CD4-positive, alpha-beta T cell treated with Interleukin-1 beta for 1 hour (primary cell): ENCODE measurements around the gene JAKMIP1.

Experiments used
- DNase-seq, 2 donors: peaks; one replicate each; pipeline ENCODE4 v3.0.0-alpha.2; 2020 to 2022

JAKMIP1 gene

DNA sequence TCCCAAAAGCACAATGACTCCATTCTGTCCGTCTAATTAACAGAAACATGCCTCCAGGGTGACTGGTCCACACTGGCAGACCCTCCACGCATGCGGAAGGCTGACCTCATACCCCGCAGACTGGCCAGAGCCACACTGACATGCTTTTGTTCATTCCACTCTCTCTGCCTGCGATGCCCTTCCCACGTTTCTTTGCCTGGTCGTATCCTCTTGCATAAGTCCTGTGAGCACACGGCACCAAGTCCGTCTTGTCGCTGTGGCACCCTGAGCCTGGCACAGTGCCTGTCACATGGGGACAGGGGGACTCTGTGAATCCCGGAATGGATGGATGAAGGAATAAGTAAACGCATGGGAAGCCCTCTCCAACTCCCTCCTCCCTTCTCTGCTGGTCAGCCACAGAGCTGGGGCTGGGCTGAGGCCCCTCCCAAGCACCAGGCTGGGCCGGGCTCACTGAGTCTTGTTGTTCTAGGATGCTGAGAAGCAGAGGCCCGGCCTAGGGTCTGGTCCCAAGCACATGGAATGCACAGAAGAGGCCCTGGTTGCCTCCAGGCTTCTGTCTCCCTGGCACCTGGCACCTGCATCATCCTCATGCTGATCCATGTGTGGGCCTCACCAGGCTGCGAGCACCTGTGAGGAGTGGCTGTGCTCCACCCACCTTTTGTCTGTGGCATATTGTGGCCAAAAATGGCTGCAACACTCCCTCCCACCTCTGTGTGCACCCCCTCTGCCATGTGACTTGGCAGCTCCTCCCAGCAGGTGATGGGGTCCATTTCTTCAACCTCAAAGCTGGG, 143.2 kb downstream of the JAKMIP1 start:
- no peak for DNase-seq

DNA sequence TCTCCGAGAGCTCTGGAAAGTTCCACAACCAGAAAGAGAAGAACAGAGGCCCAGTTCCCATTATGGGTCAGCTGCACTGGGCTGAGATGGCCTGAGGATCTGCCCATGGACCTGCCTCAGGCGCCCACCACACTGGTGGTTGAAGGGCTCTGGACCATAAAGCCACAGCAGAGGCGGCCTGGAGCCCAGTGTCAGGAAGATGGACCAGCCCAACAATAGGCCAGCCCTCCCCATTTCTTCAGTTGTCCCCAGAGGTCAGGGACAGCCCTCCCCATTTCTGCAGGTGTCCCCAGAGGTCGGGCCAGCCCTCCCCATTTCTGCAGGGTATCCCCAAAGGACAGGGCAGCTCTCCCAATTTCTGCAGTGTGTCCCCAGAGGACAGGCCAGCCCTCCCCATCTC, 144.9 kb downstream of the JAKMIP1 start:
- no peak for DNase-seq

- DNase-seq, result no peak
These were observed 145.3 kb downstream of the JAKMIP1 start for GRCh38 chr4:6055030-6055429.

DNA sequence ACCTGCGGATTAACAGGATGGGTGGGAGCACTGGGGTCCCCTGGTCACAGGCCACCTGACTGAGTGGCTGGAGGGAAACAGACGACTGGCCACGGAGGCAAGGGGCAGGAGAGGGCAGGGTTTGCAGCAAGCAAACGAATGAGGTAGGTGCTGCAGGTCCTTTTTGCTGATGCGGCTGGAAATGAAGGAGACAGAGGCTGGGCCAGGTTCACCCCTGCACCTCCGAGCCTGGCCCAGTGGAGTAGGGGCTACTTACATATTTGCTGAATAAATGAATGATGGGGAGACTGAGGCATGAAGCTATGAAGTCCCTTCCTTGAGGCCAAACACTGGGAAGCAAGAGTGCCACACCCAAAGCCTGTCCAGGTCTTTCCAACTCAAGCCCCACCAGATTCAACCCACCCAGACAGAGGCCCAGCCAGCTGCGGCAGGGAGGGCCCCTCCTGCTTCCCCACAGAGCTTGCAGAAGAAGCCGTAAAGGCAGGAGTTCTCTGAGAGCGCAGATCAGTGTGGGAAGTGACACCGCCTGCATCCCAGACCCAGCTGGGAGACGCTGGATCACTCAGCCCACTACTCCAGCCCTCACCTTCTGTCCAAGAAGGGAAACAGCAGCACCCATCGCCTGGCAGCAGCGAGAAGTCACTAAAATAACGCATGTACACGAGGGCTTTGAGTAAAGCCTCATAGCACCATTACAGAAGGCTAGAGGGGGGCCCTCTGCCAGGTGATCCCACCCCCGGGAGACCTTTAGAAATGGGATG, 146.0 kb downstream of the JAKMIP1 start:
- DNase-seq, result no peak

DNA sequence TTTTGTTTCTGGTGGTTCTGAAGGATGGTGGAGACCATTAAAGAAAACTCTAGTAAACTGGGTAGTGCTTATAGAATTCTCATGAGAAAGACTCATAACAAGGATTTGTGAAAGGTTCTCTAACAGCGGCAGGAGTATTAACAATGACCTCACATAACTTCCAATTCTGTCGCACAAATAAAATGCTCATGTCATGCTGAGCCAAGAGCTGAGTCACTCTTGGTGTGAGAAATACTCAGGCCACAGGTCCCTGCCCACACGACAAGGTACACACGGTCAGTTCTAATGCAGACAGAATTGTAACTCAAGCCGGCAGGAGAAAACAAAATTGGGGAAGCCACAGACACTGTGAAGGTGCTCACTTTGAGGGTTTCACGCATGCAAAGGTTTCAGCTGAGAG, 147.7 kb downstream of the JAKMIP1 start:
- DNase-seq, result no peak

DNA sequence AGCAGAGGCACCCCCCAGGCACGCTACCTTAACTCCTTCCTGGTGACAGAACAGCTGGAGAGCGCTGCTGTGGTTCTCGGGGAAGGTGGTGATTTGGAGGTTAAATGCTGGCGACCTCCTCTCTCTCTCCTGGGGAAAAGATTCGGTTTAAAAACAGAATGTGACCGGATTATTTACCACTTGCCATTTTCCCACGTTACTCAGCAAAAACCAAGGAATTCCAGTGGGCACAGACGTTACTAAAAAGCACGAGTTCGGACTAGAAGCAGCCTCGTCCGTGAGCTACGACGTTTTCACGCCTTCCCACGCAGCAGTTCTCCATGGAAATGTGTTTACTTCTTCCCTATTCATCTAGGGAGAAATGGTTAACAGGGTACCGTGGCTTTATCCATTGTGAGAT, 149.8 kb downstream of the JAKMIP1 start:
- no peak for DNase-seq

GRCh38 chr4:6049985-6050384, 150.4 kb downstream of the JAKMIP1 start:
- DNase-seq, result no peak

GRCh38 chr4:6049278-6049677, 151.1 kb downstream of the JAKMIP1 start:
- no peak for DNase-seq

DNA sequence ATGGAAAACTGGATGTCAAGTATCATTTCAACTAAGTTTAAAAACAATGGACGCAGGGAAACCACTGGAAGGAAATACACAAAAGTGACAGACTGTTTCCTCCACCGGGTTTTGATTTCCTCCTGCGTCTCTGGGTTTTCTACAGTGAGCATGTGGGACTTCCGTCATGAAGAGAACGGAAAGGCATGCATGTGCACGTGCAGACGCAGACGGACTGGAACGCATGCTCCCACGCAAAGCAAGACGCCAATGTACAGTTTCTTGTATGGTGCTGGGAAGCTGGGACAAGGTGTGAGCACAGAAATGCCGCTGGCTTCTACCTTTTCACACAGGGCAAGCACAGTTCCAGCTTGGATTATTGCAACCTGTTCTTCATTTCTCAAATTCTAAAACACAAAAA, 151.8 kb downstream of the JAKMIP1 start:
- no peak for DNase-seq

- DNase-seq, result no peak
These were observed 153.1 kb downstream of the JAKMIP1 start for GRCh38 chr4:6047130-6047673.

DNA sequence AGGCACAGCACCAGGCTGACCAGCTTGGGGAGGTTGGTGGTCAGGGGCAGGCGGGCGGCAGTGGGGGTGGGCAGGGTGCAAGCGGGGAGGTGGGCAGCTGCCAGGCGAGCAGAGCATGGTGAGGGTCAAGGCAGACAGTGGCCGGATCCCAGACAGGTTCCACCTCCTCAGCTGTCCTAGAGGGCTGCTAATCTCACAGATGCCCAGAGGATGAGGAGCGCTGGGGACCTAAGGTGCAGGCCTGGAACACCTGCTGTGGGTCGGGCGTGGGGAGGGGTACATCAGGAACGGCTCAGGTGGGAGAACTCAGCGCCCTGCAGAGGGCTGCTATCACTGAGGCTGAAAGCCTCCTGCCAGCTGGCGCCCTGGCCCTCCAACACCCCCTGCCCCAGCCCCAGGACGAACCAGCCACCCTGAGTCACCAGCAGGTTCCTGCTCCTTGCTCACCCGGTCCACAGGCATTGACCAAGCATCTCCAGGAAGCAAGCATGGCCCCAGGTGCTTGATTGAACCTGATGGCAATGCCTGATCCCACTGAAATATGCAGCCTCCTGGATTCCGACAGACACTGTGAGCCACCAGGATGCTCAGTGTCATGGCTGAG, 153.7 kb downstream of the JAKMIP1 start:
- DNase-seq, result no peak

- DNase-seq, result no peak
These were observed 155.5 kb downstream of the JAKMIP1 start for GRCh38 chr4:6044805-6045204.

DNA sequence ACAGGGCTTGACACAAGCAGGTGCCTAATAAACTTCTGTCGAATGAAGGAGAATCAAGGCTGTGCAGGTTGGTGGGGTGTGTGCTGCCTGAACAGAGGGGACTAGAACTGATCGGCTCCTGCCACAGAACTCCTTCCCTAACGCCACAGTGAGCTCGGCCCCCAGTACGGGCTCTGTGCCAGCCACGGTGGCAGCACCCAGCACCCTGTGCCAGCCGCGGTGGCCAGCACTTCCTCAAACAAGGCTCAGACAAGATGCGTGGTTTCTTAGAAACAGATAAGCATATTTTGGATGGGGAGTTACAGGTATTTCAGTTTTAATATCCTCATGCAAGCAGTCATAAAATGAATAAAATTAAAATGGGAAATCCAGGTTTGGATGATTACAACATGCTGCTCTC, 156.1 kb downstream of the JAKMIP1 start:
- DNase-seq, result no peak

- no peak for DNase-seq
These were observed 156.5 kb downstream of the JAKMIP1 start for GRCh38 chr4:6043843-6044242.

- DNase-seq, result no peak
These were observed 157.2 kb downstream of the JAKMIP1 start for GRCh38 chr4:6043188-6043587.

GRCh38 chr4:6042293-6043063, 157.9 kb downstream of the JAKMIP1 start:
- no peak for DNase-seq

- no peak for DNase-seq
These were observed 158.5 kb downstream of the JAKMIP1 start for GRCh38 chr4:6041800-6042199.

DNA sequence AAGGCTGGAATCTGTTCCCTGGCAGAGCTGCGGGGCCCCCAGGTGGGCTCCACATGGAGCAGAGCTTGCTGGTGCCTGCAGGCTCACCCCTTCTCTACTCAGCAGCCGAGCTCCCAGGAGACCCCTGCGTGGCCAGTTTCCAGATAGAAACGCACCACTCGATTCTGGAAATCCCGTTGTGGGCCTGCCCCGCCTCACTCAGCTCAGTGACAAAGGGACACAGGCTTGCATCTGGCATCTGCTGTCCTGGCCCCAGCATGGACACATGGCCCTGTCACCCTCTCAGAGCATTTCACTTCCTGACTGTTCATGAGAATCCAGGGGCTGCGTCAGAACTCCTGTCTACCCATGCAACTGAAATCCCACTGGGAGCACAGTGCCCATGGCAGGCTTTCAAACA, 161.6 kb downstream of the JAKMIP1 start:
- DNase-seq, result no peak

- no peak for DNase-seq
These were observed 164.6 kb downstream of the JAKMIP1 start for GRCh38 chr4:6035786-6036185.

GRCh38 chr4:6033381-6033780, 167.0 kb downstream of the JAKMIP1 start:
- no peak for DNase-seq

DNA sequence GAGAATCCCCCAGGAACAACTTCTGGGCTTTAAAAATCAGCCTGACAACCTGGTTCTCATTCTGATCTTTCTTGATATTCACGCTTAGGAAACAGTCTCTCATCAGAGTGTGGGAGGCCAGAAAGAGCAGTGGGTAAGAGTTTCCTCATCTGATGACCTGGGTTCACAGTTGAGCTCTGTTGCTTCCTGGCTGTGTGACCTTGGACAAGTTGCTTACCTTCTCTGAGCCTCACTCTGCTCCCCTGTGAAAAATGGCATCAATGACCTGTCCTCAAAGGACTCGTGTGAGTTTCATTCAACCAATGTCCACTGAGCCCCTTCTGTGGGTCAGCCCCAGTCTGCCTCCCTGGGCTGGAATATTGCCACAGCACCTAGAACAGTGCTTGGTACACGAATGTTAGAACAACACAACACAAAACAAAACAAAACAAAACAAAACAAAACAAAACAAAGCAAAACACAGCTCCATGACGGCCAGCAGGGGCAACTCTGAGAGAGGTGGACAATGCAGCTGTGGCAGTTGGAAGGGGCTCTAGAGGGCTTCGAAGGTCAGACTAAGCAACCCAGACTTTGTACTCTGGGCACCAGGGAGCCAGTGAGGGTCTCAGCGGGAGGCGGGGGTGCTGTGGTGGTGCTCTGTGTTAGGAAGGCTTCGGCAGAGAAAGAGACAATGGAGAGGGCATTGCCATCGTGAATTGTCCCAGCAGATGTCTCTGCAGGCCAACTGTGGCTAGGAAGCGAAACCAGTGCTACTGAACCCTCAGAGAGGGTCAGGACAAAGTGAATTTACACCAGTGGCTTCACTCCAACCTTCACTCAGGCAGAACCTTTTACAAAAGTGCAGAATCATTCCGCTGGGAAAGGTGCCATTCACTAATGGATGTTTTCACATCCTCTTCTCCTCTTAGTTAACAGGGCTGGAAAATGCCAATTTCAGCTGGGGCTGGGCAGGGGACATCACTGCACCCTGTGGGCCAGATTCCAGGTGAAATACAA, 167.8 kb downstream of the JAKMIP1 start:
- DNase-seq, result no peak

DNA sequence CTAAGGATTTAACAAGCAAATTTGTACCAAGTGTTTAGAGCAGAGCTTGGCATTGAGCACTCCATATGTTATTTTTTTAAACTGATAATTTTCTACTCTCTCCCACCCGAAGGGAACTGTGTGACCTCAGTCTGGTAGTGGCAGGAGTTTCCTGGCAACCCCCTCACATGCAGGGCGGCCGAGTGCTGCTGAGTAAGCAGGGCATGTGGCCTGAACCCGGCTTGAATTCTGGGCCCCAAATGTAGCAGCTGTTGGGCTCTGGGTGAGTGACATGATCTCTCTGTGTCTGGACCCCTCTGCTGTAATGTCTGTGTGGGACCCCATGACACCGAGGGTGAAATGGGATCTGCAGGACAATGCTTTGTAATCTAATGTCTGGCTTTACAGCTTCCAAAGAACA, 168.5 kb downstream of the JAKMIP1 start:
- no peak for DNase-seq
